WI38 (cell line): ENCODE measurements around the gene ETV6.

Experiments used
- H3K4me3 ChIP-seq: 2 replicates; pipeline ENCODE4 v1.5.1; 2011; ENCODE audit warnings: low read depth, mild to moderate bottlenecking, control low read depth, low read length
- TF ChIP-seq, protein P1 (sequence below): IDR thresholded peaks from 2 replicates; pipeline ENCODE4 v1.5.1; 2012; ENCODE audit warnings: low read depth, mild to moderate bottlenecking, control low read depth, low read length

The ETV6 gene

DNA sequence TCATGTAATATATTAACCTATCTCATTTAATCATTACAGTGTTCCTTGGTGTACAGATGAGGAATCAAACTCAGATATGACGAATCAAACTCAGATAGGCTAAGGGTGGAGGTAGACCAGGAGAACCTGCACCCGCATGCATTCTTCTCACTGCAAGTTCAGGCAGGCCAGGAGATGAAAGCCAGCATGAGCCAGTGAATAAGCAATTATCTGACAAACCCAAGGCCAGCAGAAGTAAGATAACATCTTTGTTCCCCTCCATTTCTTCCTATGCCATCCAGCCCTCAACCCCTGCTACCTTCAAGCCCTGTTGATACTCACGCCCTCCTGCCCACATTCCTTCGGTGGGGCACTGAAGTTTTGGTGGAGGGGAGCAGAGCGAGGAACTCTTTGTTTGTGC is 152.2 kb downstream of the ETV6 start:
- TF ChIP-seq, protein P1, sequence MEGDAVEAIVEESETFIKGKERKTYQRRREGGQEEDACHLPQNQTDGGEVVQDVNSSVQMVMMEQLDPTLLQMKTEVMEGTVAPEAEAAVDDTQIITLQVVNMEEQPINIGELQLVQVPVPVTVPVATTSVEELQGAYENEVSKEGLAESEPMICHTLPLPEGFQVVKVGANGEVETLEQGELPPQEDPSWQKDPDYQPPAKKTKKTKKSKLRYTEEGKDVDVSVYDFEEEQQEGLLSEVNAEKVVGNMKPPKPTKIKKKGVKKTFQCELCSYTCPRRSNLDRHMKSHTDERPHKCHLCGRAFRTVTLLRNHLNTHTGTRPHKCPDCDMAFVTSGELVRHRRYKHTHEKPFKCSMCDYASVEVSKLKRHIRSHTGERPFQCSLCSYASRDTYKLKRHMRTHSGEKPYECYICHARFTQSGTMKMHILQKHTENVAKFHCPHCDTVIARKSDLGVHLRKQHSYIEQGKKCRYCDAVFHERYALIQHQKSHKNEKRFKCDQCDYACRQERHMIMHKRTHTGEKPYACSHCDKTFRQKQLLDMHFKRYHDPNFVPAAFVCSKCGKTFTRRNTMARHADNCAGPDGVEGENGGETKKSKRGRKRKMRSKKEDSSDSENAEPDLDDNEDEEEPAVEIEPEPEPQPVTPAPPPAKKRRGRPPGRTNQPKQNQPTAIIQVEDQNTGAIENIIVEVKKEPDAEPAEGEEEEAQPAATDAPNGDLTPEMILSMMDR = no peak
- no peak overlapping the region for H3K4me3 ChIP-seq

DNA sequence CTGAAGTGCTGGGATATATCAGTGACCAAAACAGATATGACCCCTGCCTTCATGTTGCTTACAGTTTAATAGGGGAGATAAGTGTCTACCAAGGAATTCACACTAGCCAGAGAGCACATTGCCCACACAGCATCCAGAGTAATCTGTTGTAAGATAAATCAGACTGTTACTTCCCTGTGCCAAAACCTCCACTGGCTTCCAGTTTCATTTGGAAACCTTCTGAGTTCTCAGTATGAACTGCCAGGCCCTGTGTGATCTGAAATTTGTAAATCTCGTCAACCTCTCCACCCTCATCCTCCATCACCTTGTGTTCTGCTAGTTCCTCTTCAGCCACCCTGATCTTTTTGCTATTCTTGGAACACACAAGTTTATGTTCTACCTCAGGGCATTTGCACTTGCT is 154.7 kb downstream of the ETV6 start:
- no peak overlapping the region for H3K4me3 ChIP-seq
- TF ChIP-seq, protein P1 = no peak

DNA sequence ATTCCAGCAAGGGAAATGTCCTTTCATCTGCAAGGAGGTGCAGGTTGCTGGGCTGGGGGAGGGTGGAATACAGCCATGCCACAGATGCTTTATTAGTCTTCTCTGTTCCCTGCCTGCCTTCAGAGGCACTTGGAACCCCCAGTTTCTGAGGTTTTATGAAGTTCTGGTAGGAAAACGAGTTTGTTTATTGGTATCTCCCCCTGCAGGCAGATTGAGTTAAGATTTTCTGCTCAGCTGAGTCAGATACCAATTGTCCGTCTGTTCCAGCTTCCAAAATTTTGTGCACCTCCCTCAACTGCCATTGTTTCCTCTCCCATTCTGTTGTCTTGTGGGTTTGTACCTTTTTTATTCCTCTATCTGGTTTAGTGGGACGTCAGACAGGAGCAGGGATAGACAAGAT is 155.6 kb downstream of the ETV6 start:
- TF ChIP-seq, protein P1 = no peak
- H3K4me3 ChIP-seq = no peak overlapping the region

DNA sequence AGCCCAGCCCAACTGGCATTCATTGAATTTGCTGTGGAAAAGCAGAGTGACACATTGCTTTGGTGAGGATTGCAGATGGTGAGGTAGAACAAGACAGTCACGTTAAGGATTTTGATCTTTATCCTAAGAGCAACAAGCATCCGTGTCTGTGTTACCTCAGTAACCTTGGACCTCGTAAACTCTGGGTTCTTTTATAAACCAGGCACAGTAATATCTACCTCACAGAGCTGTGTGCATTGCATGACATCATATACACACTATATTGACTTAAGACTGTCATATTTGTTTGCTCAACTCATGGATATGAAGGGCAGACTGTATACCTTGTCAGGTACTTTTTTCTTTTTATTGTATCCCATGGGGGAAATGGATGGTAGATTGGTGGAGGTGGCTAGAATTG is 156.2 kb downstream of the ETV6 start:
- TF ChIP-seq, protein P1 = no peak
- H3K4me3 ChIP-seq = no peak overlapping the region

DNA sequence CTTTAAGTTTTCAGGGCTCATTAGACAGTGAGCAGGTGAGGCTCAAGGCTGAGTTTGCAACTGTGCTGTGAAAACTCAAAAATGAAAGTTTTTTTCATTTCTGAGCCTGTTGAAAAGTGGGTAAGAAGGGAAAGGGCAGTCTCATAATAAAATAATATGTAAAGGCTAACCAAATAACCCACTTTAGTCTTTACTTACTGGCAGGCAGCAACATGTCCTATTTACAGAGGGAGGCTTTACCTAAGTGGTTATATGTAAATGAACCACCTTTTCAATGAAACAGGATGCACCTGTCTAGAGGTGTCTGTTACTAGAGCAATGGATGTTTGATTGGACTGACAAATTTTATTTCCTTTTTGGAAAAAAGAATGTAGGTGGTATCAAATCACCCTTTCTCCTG is 158.0 kb downstream of the ETV6 start:
- H3K4me3 ChIP-seq = no peak overlapping the region
- TF ChIP-seq, protein P1 = no peak

DNA sequence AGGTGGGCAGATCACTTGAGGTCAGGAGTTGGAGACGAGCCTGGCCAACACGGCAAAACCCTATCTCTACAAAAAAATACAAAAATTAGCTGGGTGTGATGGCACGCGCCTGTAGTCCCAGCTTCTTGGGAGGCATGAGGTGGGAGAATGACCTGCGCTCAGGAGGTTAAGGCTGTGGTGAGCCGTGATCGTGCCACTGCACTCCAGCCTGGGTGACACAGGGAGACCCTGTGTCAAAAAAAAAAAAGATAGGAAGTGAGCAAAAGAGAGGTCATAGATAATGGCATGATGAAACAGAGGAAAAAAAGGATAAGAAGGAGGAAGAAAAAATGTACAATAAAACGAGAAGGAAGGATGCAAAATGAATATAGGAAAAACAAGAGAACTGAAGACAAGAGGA is 159.5 kb downstream of the ETV6 start:
- no peak overlapping the region for H3K4me3 ChIP-seq
- TF ChIP-seq, protein P1 = no peak

DNA sequence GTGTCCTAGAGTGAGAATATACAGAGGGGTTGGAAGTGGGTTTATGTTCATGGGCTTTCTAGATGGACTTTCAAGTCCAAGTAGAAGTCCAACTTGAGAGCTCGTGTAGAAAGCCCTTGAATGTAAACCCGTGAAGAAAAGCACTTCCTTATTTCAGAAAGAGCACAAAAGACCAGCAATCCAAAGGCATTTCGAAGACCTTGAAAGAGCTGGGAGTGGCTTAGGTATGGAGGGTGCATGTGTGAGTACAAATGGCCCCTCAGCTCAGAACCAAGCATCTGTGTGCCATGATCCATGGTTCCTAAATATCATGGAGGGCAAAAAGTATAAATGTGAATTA is 160.7 kb downstream of the ETV6 start:
- H3K4me3 ChIP-seq = no peak overlapping the region
- TF ChIP-seq, protein P1 = no peak
